ENCODE results near the gene EGLN1.
A peak's percentile ranks its signal among the peaks of the same experiment; 100 is the strongest.

EGLN1 gene

GRCh38 chr1:231315887-231316286 lies 106.2 kb downstream of the EGLN1 start:
- no peak for DNase-seq (ENCODE audit: low read depth)
- no peak overlapping the region for H3K4me3 ChIP-seq (ENCODE audit: low read depth, low read length)
- in situ Hi-C loops (cut with HindIII; ENCODE audit: low sequenced_read_pairs): no loop called here
- TF ChIP-seq, protein P1, sequence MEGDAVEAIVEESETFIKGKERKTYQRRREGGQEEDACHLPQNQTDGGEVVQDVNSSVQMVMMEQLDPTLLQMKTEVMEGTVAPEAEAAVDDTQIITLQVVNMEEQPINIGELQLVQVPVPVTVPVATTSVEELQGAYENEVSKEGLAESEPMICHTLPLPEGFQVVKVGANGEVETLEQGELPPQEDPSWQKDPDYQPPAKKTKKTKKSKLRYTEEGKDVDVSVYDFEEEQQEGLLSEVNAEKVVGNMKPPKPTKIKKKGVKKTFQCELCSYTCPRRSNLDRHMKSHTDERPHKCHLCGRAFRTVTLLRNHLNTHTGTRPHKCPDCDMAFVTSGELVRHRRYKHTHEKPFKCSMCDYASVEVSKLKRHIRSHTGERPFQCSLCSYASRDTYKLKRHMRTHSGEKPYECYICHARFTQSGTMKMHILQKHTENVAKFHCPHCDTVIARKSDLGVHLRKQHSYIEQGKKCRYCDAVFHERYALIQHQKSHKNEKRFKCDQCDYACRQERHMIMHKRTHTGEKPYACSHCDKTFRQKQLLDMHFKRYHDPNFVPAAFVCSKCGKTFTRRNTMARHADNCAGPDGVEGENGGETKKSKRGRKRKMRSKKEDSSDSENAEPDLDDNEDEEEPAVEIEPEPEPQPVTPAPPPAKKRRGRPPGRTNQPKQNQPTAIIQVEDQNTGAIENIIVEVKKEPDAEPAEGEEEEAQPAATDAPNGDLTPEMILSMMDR (IDR thresholded peaks at IDR 0.05; ENCODE audit: low read depth, low read length, missing control alignments): peak; percentile 39
